Measurements from ENCODE around the gene FILIP1L.

FILIP1L gene

DNA sequence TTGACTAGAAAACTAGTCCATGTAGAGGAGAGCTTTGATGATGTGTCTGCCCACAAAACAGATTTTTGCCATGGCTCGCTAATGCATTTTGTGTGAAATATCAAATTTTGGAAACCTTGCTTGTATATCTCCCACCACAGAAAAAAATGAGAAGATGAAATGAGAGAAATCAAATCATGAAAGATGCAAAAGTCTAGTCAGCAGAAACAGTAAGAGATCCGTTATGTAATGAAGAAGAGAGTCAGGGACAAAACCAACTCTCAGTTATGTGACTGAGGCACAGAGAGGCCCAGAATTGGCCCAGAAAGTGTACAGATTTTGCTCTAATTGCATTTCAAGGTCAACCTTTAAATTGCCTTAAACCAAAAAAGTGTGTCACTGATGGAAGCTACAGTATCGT is 107.0 kb downstream of the FILIP1L start:
- Histone ChIP-seq H3K79me2 (ENCODE audit: insufficient read depth, low read length) (no peaks in the 10 kb centered on the region), H3K9me2 (replicated peaks; ENCODE audit: low read depth, low read length) (no peaks in the 10 kb centered on the region), H3K4me2 (ENCODE audit: low read depth, low read length, poor library complexity, severe bottlenecking) (no peak overlapping the region), H4K20me1 (ENCODE audit: insufficient read depth, low read length, poor library complexity, severe bottlenecking) (no peaks in the 10 kb centered on the region), H3F3A (ENCODE audit: low read depth) (no peaks in the 10 kb centered on the region; the same call in 1 of the 2 replicates), H2AFZ (ENCODE audit: low read length) (no peak overlapping the region), H3K9ac (ENCODE audit: low read depth, low read length, poor library complexity, severe bottlenecking) (no peak overlapping the region), H3K4me3 (ENCODE audit: low read length, poor library complexity, severe bottlenecking) (no peak overlapping the region), H3K36me3 (ENCODE audit: insufficient read depth, low read length) (no peaks in the 10 kb centered on the region), H3K27me3 (ENCODE audit: insufficient read depth, low read length, poor library complexity, severe bottlenecking) (no peaks in the 10 kb centered on the region), H3K4me1 (ENCODE audit: insufficient read depth, low read length, poor library complexity, severe bottlenecking) (peaks cover 29% of the 10 kb centered on the region), H3K9me3 (ENCODE audit: insufficient read depth, low read depth, low read length) (no peaks in the 10 kb centered on the region)
- TF ChIP-seq, protein P1, sequence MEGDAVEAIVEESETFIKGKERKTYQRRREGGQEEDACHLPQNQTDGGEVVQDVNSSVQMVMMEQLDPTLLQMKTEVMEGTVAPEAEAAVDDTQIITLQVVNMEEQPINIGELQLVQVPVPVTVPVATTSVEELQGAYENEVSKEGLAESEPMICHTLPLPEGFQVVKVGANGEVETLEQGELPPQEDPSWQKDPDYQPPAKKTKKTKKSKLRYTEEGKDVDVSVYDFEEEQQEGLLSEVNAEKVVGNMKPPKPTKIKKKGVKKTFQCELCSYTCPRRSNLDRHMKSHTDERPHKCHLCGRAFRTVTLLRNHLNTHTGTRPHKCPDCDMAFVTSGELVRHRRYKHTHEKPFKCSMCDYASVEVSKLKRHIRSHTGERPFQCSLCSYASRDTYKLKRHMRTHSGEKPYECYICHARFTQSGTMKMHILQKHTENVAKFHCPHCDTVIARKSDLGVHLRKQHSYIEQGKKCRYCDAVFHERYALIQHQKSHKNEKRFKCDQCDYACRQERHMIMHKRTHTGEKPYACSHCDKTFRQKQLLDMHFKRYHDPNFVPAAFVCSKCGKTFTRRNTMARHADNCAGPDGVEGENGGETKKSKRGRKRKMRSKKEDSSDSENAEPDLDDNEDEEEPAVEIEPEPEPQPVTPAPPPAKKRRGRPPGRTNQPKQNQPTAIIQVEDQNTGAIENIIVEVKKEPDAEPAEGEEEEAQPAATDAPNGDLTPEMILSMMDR (conservative IDR thresholded peaks at IDR 0.05; ENCODE audit: low read length): no peak

- no peak for TF ChIP-seq EZH2phosphoT487 (IDR thresholded peaks at IDR 0.05; ENCODE audit: borderline replicate concordance)
- TF ChIP-seq, protein P1 (conservative IDR thresholded peaks at IDR 0.05; ENCODE audit: low read length): peak; percentile 41
- H3K4me1 ChIP-seq (ENCODE audit: insufficient read depth, low read length, poor library complexity, severe bottlenecking): peaks cover 29% of the 10 kb centered on the region
- H3K9me3 ChIP-seq (ENCODE audit: insufficient read depth, low read depth, low read length): no peaks in the 10 kb centered on the region
- H3K27me3 ChIP-seq (ENCODE audit: insufficient read depth, low read length, poor library complexity, severe bottlenecking): no peaks in the 10 kb centered on the region
- no peaks in the 10 kb centered on the region for H3K9me2 ChIP-seq (replicated peaks; ENCODE audit: low read depth, low read length)
- no peaks in the 10 kb centered on the region for H3K79me2 ChIP-seq (ENCODE audit: insufficient read depth, low read length)
- no peak overlapping the region for H2AFZ ChIP-seq (ENCODE audit: low read length)
- no peaks in the 10 kb centered on the region for H3K36me3 ChIP-seq (ENCODE audit: insufficient read depth, low read length)
- no peaks in the 10 kb centered on the region; the same call in 1 of the 2 replicates for H3F3A ChIP-seq (ENCODE audit: low read depth)
- no peak overlapping the region for H3K4me3 ChIP-seq (ENCODE audit: low read length, poor library complexity, severe bottlenecking)
- no peaks in the 10 kb centered on the region for H4K20me1 ChIP-seq (ENCODE audit: insufficient read depth, low read length, poor library complexity, severe bottlenecking)
- H3K9ac ChIP-seq (ENCODE audit: low read depth, low read length, poor library complexity, severe bottlenecking): no peak overlapping the region
- H3K4me2 ChIP-seq (ENCODE audit: low read depth, low read length, poor library complexity, severe bottlenecking): no peak overlapping the region
These were observed 107.6 kb downstream of the FILIP1L start for GRCh38 chr3:100006570-100007271.

DNA sequence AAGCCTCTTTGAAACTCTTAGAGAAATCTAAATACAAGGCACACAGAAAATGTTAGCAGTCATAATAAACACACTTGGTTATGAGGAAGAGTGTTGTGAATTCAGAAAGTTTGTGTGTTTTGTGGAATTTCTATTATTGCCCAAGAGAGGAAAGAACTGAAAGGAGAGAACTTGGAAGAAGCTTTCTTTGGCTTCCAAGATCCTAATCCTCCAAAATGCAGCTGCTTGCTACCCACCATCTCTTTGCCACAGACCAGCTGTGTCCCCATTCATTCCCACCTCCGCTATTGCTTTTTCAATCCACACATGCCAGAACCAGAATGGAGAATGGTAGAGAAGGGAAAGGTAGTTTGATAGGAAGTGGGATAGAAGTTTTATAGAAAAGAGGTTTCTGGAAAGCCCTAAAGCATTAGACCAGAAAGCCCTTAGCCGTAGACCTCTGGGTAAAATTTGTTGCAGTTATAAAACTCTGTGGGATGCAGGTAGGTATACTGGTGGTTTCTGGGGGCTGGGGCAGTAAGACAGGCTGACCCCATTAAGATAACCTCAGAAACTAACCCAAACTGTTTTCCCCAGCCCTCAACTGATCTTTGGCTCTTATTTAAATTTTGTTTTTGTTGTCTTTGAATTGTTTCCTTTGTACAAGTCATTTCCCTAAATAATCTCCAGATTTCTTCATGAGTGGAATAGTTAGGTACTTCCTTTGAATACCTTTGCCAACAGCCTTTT is 108.5 kb downstream of the FILIP1L start:
- peak overlapping the region; percentile 7 for H3K4me2 ChIP-seq (ENCODE audit: low read depth, low read length, poor library complexity, severe bottlenecking)

More for the DNA sequence above, 108.5 kb downstream of the FILIP1L start:
- no peaks in the 10 kb centered on the region for H3K27me3 ChIP-seq (ENCODE audit: insufficient read depth, low read length, poor library complexity, severe bottlenecking)
- H3K79me2 ChIP-seq (ENCODE audit: insufficient read depth, low read length): no peaks in the 10 kb centered on the region
- H3K36me3 ChIP-seq (ENCODE audit: insufficient read depth, low read length): no peaks in the 10 kb centered on the region
- H3K9me2 ChIP-seq (replicated peaks; ENCODE audit: low read depth, low read length): no peaks in the 10 kb centered on the region
- no peaks in the 10 kb centered on the region for H4K20me1 ChIP-seq (ENCODE audit: insufficient read depth, low read length, poor library complexity, severe bottlenecking)
- no peaks in the 10 kb centered on the region; the same call in 1 of the 2 replicates for H3F3A ChIP-seq (ENCODE audit: low read depth)
- no peak overlapping the region for H3K9ac ChIP-seq (ENCODE audit: low read depth, low read length, poor library complexity, severe bottlenecking)
- no peak overlapping the region for H2AFZ ChIP-seq (ENCODE audit: low read length)
- peaks cover 29% of the 10 kb centered on the region for H3K4me1 ChIP-seq (ENCODE audit: insufficient read depth, low read length, poor library complexity, severe bottlenecking)
- H3K4me3 ChIP-seq (ENCODE audit: low read length, poor library complexity, severe bottlenecking): no peak overlapping the region
- TF ChIP-seq, protein P1 (conservative IDR thresholded peaks at IDR 0.05; ENCODE audit: low read length): no peak
- no peak for TF ChIP-seq EZH2phosphoT487 (IDR thresholded peaks at IDR 0.05; ENCODE audit: borderline replicate concordance)
- no peaks in the 10 kb centered on the region for H3K9me3 ChIP-seq (ENCODE audit: insufficient read depth, low read depth, low read length)

All from Loucy (cell line).